ENCODE measurements around the gene GIMAP1. TPM values are rescaled to one million over a fixed set of nuclear protein-coding genes. Genes with fewer than 3 reads are reported as not detected.
"Not testable (repeated sequence)": the region's sequence is repeated elsewhere in the genome, so short reads cannot be mapped to it uniquely, and the experiment has no call there.

GIMAP1 gene
- polyA plus RNA-seq (ENCODE audit: insufficient read length in 3 of 3): 1 to 10 TPM; 2.0 to 3.1 (median 2.4) TPM

DNA sequence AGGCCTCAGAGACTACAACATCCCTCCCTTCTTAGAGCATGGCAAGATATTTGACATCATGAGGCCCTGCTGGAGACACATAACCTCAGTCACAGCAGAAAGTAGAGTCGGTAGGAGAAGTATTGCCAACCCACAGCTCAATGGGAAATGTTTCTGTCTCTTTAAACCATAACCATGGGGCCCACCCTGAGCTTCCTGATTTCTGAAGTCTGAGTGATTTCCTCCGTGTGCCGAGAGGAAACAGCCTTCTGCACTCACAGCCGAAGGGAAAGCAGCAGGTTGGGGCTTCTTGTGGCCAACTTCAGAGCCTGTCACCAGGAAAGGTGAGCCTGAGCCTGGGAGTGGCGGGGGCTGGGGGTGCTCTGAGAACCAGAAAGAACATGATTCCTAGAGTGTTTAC is at the start of gene GIMAP1:
TSS of gene GIMAP1 (plus strand) at position 246 of the 400 bp plus-strand sequence. CDS start 2,435 bp downstream, outside the sequence.
- no peak for DNase-seq (ENCODE audit: low read depth in 3 of 3, low spot score in 2 of 3)

DNA sequence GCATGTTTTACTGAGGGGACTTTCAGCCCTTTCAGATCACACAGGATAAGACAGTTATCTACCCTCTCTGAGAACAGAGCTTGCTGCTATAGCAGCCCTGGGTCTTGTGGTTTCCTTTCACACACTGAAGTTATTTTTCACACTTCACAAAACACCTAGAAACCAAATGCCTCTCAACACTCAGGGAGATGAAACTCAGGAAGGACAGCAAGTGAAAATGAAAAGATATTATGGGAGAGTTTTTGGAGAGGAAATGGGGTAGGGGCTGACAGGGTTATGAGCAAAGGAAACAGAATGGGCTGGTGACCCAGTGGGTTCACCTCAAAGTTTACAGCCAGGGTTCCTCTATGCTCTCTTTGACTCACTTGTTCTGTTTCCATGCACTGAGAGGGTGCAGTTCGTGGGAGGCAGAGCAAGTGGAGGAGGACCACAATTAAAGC is 47.9 kb upstream of the GIMAP1 start:
- no peak for DNase-seq (ENCODE audit: low read depth in 3 of 3, low spot score in 2 of 3)

DNA sequence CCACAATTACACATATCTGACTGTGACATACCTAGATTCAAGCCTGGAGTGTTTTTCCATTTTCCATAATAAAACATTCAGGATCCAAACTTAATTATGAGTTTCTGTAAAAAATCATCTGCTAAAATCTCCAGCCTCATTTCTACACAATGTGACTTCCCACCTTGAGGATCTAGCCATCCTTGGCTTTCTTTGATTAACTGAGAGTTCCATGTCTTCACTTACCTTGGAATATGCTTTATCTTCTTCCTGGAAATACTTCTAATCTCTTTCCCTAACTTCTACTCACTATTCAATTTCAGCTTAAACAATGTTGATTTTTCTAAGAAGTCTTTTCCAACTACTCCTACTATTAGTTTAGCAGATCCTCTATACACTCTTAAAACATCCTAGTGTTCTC is 47.4 kb upstream of the GIMAP1 start:
- no peak for DNase-seq (ENCODE audit: low read depth in 3 of 3, low spot score in 2 of 3)

DNA sequence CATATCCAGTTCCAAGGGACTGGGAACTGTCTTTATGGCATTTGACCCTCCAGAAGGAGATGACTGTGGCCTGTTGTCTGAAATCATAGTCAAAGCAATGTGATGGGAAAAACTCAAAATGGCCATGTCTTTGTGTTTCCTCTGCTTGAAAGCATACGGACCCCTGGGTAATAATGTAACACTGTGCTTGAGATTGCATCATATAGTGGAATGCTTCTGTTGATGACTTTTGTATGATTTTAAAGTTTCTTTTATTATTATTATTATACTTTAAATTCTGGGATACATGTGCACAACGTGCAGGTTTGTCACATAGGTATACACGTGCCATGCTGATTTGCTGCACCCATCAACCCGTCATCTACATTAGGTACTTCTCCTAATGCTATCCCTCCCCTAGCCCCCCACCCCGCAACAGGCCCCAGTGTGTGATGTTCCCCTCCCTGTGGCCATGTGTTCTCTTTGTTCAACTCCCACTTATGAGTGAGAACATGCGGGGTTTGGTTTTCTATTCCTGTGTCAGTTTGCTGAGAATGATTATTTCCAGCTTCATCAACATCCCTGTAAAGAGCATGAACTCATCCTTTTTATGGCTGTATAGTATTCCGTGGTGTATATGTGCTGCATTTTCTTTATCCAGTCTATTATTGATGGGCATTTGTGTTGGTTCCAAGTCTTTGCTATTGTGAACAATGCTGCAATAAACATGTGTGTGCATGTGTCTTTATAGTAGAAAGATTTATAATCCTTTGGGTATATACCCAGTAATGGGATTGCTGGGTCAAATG is 44.4 kb upstream of the GIMAP1 start:
- DNase-seq (ENCODE audit: low read depth in 3 of 3, low spot score in 2 of 3): not testable (repeated sequence)

DNA sequence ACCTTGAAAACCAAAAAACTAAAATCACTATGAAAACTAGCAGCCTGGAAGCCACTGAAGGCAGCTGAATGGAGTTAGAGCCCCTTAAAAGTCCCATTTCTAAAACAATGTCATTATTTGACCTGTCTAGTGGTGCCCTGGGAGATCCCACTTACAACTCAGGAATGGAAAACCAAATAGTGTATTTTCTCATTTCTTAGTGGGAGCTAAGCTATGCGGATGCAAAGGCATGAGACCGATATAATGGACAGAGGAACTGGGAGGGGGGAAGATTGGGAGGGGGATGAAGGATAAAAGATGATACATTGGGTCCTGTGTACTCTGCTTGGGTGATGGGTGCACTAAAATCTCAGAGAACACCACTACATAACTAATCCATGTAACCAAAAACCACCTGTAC is 40.7 kb upstream of the GIMAP1 start:
- DNase-seq (ENCODE audit: low read depth in 3 of 3, low spot score in 2 of 3): no peak

DNA sequence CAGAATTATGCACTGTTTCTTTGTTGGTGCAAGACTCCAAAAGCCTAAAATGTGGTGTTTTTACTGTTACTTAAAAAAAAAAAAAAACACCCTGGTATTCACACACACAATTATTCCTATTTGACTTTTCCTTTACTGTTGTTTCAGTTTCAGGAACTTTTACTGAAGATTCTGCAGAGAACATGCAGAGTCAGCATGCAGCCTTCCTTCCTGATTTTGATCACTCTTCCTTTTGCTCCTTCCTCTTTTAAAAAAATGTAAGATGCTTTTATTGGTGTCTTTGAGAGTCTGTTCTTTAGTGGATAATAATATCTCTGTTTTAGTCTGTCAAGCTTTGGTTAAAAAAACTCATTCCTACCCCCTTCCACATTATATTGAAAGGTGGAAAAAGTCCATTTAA is 40.1 kb upstream of the GIMAP1 start:
- DNase-seq (ENCODE audit: low read depth in 3 of 3, low spot score in 2 of 3): not testable (repeated sequence)

DNA sequence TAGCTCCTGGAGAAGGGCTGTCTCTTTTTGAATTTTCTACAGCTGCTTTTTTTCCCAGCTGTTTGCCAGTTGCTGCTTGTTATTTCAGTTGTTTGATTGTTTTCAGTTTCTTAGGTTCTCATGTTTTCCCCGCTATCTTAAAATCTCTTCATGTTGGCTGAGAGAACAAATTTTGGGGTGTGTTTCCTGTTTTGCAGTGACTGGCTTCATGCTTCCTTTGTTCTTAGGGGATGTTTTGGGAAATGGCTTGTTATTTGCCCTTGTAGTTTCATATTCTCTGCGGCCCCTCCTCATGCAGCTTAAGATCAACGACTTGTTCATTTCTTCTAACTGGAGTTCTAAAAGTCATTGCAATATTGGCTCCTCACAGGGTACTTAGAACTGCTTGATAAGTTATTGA is 39.6 kb upstream of the GIMAP1 start:
- not testable (repeated sequence) for DNase-seq (ENCODE audit: low read depth in 3 of 3, low spot score in 2 of 3)

DNA sequence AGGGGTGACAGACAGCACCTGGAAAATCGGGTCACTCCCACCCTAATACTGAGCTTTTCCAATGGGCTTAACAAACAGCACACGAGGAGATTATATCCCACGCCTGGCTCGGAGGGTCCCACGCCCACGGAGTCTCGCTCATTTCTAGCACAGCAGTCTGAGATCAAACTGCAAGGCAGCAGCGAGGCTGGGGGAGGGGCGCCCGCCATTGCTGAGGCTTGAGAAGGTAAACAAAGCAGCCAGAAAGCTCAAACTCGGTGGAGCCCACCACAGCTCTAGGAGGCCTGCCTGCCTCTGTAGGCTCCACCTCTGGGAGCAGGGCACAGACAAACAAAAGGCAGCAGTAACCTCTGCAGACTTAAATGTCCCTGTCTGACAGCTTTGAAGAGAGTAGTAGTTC is 37.8 kb upstream of the GIMAP1 start:
- not testable (repeated sequence) for DNase-seq (ENCODE audit: low read depth in 3 of 3, low spot score in 2 of 3)

DNA sequence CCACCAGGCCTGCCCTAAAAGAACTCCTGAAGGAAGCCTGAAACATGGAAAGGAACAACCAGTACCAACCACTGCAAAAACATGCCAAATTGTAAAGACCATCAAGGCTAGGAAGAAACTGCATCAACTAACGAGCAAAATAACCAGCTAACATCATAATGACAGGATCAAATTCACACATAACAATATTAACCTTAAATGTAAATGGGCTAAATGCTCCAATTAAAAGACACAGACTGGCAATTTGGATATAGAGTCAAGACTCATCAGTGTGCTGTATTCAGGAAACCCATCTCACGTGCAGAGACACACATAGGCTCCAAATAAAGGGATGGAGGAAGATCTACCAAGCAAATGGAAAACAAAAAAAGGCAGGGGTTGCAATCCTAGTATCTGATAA is 36.0 kb upstream of the GIMAP1 start:
- not testable (repeated sequence) for DNase-seq (ENCODE audit: low read depth in 3 of 3, low spot score in 2 of 3)

DNA sequence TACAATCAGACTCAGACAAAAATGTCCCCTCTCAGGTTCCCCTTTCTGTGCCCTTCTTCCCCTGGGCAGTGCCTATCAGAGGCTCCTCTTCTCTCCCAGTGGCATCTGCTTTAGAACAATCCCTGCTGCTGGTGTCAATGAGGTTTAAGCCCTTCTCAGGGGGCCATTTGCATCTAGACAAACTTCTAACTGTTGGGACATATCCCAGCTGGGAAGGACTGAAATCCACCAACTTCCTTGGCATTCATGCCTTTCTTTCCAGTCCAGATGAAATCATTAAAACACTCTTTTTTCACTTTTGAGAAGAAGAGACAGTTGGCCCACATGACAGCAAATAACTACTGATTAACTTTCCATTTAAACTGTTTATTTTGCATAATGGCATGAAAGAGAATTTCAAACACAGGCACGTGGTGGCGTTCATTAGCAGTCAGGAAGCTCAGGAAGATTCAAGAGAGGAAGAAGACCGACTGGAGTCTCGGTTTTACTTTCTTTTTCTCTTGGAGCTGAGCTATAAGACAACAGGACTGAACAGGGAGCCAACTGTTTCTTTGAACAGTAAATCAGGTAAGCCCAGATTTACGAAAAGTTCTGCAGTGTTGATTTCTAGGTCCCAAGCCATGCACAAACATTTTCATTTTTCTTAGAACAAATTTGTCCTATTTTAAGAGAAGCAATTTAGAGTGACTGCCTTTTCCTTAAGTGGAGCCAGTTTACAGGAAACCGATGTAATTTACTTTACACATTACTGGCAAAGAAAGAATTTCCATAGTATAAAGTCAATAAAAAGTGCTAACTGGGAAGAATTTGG is 31.0 kb upstream of the GIMAP1 start, which contains the start of gene GIMAP2:
TSS of gene GIMAP2 (plus strand) at position 488 of the 811 bp plus-strand sequence. CDS start 1,354 bp downstream, outside the sequence.
- DNase-seq (ENCODE audit: low read depth in 3 of 3, low spot score in 2 of 3): peak in 1 of 3 donors; percentile 3

DNA sequence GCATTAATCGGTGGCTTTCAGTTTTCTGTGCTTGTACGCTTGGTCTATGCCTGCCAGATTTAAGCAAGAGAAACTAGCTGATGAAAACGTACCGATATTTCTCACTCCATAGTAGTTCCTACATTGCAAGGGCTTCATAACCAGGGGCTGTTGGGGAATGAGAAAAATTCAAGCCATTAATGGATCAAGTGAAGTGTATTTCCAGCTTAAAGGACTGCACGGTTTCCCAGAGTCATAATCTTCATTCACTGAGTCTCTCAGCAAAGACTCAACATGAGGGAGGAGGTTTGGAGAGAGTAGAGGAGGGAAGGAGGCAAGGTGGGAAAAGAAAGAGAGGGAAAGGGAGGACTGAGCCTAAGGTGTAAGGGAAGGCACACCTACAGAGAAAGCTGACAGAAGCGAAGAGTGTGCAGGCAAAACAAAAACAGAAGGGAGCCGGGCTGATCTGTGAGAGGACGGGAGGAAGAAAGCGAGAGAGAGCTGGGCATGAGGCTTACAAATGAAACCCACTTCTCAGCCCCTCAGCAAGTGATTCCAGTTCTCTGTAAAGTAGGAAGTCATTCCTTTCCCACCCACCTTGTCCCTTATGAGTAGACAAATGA is 30.3 kb upstream of the GIMAP1 start:
- no peak for DNase-seq (ENCODE audit: low read depth in 3 of 3, low spot score in 2 of 3)

DNA sequence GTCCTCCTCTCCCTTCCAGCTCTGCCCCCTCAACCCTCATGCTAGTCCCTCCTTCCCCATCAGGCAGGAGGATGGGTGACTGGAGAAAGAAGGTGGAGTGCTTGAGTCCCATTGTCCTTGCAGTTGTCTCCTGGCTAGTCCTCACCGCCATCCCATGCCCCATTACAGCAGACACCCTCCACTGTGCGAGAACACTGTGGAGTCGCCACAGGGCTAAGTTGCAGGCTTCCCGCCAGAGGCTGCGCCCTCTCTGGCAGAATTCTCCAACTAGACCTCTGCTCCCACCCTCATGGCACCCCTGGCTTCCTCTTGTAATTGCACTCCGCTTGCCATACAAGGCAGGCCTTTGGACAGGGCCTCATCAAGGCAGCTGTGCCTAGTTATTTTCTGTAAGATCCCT is 27.8 kb upstream of the GIMAP1 start:
- DNase-seq (ENCODE audit: low read depth in 3 of 3, low spot score in 2 of 3): no peak

DNA sequence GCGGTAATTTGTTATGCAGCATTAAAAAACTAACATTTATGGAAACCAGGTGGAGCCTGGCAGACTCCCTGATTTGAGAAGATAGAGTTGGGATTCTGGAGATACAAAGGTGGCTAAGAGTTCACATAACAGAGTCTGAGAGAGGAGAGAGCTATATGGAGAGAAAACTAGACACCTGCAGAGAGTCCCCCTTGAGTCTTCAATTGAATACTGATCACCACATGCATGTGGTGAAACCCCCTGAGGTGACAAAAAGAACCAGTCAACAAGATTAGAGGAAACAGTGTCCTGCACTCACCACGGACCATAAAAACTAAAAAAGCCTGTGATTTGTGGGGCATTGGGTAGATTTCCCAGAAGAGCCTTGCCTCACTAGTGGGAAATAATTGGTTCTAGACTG is 20.8 kb upstream of the GIMAP1 start:
- DNase-seq (ENCODE audit: low read depth in 3 of 3, low spot score in 2 of 3): no peak

DNA sequence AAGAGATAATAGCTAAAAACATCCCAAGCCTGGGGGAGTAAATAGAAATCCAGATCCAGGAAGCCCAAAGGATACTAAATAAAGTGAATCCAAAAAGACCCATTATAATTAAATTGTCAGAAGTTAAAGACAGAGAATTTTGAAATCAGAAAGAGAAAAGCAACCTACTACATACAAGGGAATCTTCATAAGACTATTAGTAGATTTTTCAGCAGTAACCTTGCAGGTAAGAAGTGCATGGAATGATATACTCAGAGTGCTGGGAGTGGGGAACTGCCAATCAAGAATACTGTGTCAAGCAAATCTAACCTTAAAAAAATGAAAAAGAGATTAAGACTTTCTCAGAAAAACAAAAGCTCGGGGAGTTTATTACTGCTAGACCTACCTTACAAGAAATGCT is 13.2 kb upstream of the GIMAP1 start:
- no peak for DNase-seq (ENCODE audit: low read depth in 3 of 3, low spot score in 2 of 3)

DNA sequence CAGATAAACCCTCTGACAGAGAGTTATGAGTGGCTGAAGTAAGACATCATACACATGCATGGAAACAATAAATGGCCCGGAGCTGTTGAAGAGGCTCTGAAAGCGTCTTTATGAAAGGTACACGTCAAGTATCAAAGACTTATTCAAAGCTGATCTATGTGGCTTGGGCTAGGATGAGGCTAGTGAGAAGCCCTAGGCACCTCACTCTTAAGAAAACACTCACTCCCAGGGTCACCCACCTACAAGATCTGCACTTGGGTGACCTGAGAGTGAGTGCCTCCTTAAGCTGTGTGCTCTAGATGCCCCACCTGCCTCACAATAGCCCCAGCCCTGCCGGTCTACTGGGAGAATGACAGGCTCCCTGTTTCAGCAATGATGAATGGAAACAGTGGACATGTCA is 1.1 kb upstream of the GIMAP1 start:
- DNase-seq (ENCODE audit: low read depth in 3 of 3, low spot score in 2 of 3): no peak

DNA sequence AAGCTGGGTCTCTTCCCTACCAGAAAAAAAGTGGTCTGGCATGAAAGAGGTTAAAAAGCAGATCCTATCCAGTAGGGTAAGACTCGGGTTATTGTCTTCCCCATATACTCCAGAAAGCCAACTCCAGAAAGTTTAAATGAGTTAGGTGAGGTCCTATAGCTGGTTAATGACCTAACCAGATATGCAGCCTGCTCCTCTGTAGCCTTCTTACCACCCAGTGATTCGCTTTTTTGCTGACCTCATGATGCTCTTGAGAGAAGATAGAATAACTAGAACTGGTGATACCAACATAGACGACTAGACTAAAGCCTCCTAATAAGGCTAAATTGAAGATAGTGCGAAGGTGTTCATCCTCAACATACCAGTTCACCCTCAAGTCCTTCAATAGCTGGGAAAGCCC is 675 bp upstream of the GIMAP1 start:
- no peak for DNase-seq (ENCODE audit: low read depth in 3 of 3, low spot score in 2 of 3)

DNA sequence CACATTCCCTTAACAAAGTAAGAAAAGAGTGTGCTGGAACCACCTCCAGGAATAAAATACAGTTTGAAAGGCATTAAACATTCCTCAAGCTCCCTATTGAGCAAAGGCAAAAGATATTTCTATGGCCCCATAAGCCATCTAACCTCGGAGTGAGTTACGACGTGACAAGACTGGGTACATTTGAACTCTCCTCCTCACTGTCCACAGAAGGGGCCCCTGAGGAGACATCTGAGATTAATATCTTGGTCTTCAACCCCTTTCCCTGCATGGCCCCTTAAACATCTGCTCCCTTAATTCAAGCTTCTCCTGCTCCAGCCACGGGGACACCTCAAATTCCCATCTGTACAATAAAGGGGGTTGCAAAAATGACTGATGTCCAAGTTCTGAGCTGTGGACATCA is 526 bp downstream of the GIMAP1 start:
- DNase-seq (ENCODE audit: low read depth in 3 of 3, low spot score in 2 of 3): no peak

DNA sequence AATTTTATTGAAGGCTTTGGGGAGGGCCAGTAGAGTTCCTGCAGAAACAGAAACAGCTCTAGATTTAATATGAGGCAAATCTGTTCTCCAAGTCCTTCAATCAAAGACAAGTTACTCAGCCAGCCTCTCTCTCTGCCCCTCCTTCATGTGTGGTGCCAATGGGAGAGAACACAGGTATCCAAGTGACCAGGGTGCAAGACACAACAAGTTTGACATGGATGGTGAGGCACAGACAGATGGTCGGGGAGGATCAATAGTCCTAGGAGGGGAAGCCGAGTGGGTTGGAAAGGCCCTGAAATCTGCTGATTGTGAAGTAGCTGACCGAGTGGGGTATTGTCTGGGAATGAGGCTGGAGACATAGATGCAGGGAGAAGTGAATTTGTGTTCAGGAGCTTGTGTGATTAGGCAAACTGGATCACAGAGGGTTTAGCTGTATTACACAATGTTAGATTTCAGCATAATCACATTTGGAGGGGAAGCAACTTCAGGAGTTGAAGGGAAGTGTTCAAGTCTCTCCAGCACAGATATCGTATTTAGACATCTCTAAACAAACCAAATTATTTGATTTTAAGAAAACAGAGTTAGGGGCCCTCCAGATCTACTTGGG is 1.5 kb downstream of the GIMAP1 start:
- DNase-seq (ENCODE audit: low read depth in 3 of 3, low spot score in 2 of 3): no peak

DNA sequence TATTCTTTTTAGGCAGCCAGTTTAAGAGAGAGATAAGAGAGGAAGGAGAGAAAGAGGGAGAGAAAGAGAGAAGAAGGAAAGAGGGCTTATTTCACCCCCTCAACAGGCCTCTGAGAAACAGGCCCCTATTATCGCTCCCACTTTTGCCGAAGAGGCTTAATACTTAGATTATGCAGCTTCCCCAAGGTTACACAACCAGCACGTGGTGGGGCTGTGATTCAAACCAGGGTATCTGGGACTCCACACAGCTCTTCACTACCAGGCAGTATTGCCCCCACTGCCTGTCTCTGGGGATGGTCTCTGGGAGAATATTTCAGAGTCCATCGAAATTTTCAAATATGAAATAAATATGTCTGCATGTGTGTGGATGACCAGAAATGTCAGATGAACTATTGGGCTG is 3.0 kb downstream of the GIMAP1 start:
- no peak for DNase-seq (ENCODE audit: low read depth in 3 of 3, low spot score in 2 of 3)

DNA sequence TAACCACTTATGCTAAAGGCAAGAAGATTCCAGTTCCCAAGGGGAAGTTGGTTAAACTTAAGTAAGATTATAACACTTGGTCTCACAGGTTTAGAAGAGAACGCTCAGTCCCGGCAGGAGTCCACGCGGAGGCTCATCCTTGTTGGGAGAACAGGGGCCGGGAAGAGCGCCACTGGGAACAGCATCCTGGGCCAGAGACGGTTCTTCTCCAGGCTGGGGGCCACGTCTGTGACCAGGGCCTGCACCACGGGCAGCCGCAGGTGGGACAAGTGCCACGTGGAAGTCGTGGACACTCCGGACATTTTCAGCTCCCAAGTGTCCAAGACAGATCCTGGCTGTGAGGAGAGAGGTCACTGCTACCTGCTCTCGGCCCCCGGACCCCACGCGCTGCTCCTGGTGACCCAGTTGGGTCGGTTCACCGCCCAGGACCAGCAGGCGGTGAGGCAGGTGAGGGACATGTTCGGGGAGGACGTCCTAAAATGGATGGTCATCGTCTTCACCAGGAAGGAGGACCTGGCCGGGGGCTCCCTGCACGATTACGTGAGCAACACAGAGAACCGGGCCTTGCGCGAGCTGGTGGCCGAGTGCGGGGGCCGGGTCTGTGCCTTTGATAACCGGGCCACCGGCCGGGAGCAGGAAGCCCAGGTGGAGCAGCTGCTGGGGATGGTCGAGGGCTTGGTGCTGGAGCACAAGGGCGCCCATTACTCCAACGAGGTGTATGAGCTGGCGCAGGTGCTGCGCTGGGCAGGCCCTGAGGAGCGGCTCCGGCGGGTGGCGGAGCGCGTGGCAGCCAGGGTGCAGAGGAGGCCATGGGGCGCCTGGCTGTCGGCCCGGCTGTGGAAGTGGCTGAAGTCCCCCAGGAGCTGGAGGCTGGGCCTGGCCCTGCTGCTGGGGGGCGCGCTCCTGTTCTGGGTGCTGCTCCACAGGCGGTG is 3.8 kb downstream of the GIMAP1 start:
- no peak for DNase-seq (ENCODE audit: low read depth in 3 of 3, low spot score in 2 of 3)

All from right renal cortex interstitium (tissue), 3 donors.